DOHH2 (cell line): ENCODE measurements around the gene MCFD2.

ENCODE experiments used
- H3F3A ChIP-seq: fragments of 200-600 bp; sonication (generic), shearing (Covaris generic); 2 replicates; pipeline ENCODE4 v1.6.0; 2016; ENCODE audit warnings: antibody characterized with exemption, mild to moderate bottlenecking; ENCODE audit not compliant: control insufficient read depth, insufficient read depth
- H3K27ac ChIP-seq: fragments of 200-600 bp; sonication (generic); 2 replicates; pipeline ENCODE4 v1.5.1; 2014; ENCODE audit warnings: low read depth, mild to moderate bottlenecking, low read length, moderate library complexity
- H3K27me3 ChIP-seq: fragments of 200-600 bp; sonication (generic); 2 replicates; pipeline ENCODE4 v1.6.1; 2014; ENCODE audit warnings: mild to moderate bottlenecking, low read length, mixed read lengths; ENCODE audit not compliant: control insufficient read depth
- H3K36me3 ChIP-seq: fragments of 200-600 bp; sonication (generic); 2 replicates; pipeline ENCODE4 v1.6.1; 2014; ENCODE audit warnings: mild to moderate bottlenecking, low read length, moderate library complexity, mixed read lengths; ENCODE audit not compliant: control insufficient read depth
- H3K4me1 ChIP-seq: fragments of 200-600 bp; sonication (generic); 2 replicates; pipeline ENCODE4 v1.6.1; 2014; ENCODE audit warnings: mild to moderate bottlenecking, low read length, mixed read lengths; ENCODE audit not compliant: control insufficient read depth
- H3K4me2 ChIP-seq: fragments of 200-600 bp; sonication (generic); 2 replicates; pipeline ENCODE4 v1.6.0; 2014; ENCODE audit warnings: mild to moderate bottlenecking, low read length, moderate library complexity
- H3K4me3 ChIP-seq: fragments of 200-600 bp; sonication (generic); 2 replicates; pipeline ENCODE4 v1.5.1; 2014; ENCODE audit warnings: mild to moderate bottlenecking, low read length, mixed read lengths
- H3K79me2 ChIP-seq: fragments of 200-600 bp; sonication (generic); 2 replicates; pipeline ENCODE4 v1.6.1; 2014; ENCODE audit warnings: mild to moderate bottlenecking, low read length, mixed read lengths; ENCODE audit not compliant: control insufficient read depth
- H3K9me2 ChIP-seq: fragments of 200-600 bp; sonication (generic); replicated peaks from 2 replicates; pipeline ENCODE4 v1.6.1; 2014; ENCODE audit warnings: mild to moderate bottlenecking, low read length, mixed read lengths; ENCODE audit not compliant: control insufficient read depth
- H3K9me3 ChIP-seq: fragments of 200-600 bp; sonication (generic); 2 replicates; pipeline ENCODE4 v1.6.1; 2014; ENCODE audit warnings: antibody characterized with exemption, low read length, mixed read lengths; ENCODE audit not compliant: control insufficient read depth, insufficient read depth
- H4K20me1 ChIP-seq: fragments of 200-600 bp; sonication (generic); 2 replicates; pipeline ENCODE4 v1.6.0; 2014; ENCODE audit warnings: low read depth, mild to moderate bottlenecking, antibody characterized with exemption, low read length, moderate library complexity; ENCODE audit not compliant: control insufficient read depth, insufficient read depth
- CTCF ChIP-seq: fragments of 200-600 bp; sonication (generic); IDR thresholded peaks from one replicate; pipeline ENCODE4 v1.5.1; 2014; ENCODE audit warnings: antibody characterized with exemption, mild to moderate bottlenecking, low read depth, low read length; ENCODE audit not compliant: poor library complexity, severe bottlenecking
- EZH2phosphoT487 ChIP-seq: fragments of 200-600 bp; sonication (generic); IDR thresholded peaks from 2 replicates; pipeline ENCODE4 v1.6.1; 2017; ENCODE audit warnings: borderline replicate concordance, mild to moderate bottlenecking, antibody characterized with exemption, low read length, moderate library complexity, mixed read lengths

The MCFD2 gene

GRCh38 chr2:46937471-46937901, 21.9 kb upstream of the MCFD2 start:
- Histone ChIP-seq H3K79me2 (peaks cover 73% of the 10 kb centered on the region), H3K4me1 (peaks cover 40% of the 10 kb centered on the region), H3K27ac (no peak overlapping the region), H3K4me2 (no peak overlapping the region), H3F3A (peaks cover 6% of the 10 kb centered on the region), H3K36me3 (peaks cover 4% of the 10 kb centered on the region; the same call in 1 of the 2 replicates), H4K20me1 (no peaks in the 10 kb centered on the region), H3K4me3 (no peak overlapping the region), H3K9me2 (no peaks in the 10 kb centered on the region), H3K9me3 (no peaks in the 10 kb centered on the region), H3K27me3 (no peaks in the 10 kb centered on the region)
- no peak for TF ChIP-seq EZH2phosphoT487
- TF ChIP-seq CTCF = peak; percentile 65

GRCh38 chr2:46936566-46936965, 21.0 kb upstream of the MCFD2 start:
- Histone ChIP-seq H3K4me2 (no peak overlapping the region), H3K9me3 (no peaks in the 10 kb centered on the region), H3K27me3 (no peaks in the 10 kb centered on the region), H3K4me1 (peaks cover 43% of the 10 kb centered on the region), H3K4me3 (no peak overlapping the region), H3K36me3 (no peaks in the 10 kb centered on the region), H3K79me2 (peaks cover 67% of the 10 kb centered on the region), H3K9me2 (no peaks in the 10 kb centered on the region), H4K20me1 (no peaks in the 10 kb centered on the region), H3F3A (peaks cover 6% of the 10 kb centered on the region), H3K27ac (no peak overlapping the region)
- TF ChIP-seq CTCF = no peak
- no peak for TF ChIP-seq EZH2phosphoT487

GRCh38 chr2:46935071-46935470, 19.5 kb upstream of the MCFD2 start:
- no peaks in the 10 kb centered on the region for H3K9me2 ChIP-seq
- no peaks in the 10 kb centered on the region for H3K9me3 ChIP-seq
- peaks cover 37% of the 10 kb centered on the region for H3K4me1 ChIP-seq
- no peaks in the 10 kb centered on the region for H3K27me3 ChIP-seq
- H3K27ac ChIP-seq = no peak overlapping the region
- no peak overlapping the region for H3K4me2 ChIP-seq
- TF ChIP-seq EZH2phosphoT487 (no peak), CTCF (no peak)
- peaks cover 6% of the 10 kb centered on the region for H3F3A ChIP-seq
- no peaks in the 10 kb centered on the region for H3K36me3 ChIP-seq
- H3K4me3 ChIP-seq = no peak overlapping the region
- H4K20me1 ChIP-seq = no peaks in the 10 kb centered on the region
- H3K79me2 ChIP-seq = peaks cover 58% of the 10 kb centered on the region
